Stimulated activated naive B cell treated with anti-CD40 and anti-IgM and Interleukin-4, amounts not matched to agents 10 μg/mL and 1 μg/mL and 100 μg/mL, for 72 hours (primary cell): ENCODE data around the gene NEK11.
"Not testable (repeated sequence)": the region's sequence is repeated elsewhere in the genome, so short reads cannot be mapped to it uniquely, and the experiment has no call there.

ENCODE experiments used
- ATAC-seq, 2 donors: fragments of 150-1000 bp; cut with Tn5 transposase; replicated peaks; 2 replicates each; pipeline ENCODE4 v1.10.0; 2021; ENCODE audit warnings: moderate library complexity in 1 of 2
- DNase-seq: peaks from one replicate; pipeline ENCODE4 v3.0.0; 2021
- H3K27ac Mint-ChIP-seq: one replicate; pipeline ENCODE4 v1.8.0; 2022; ENCODE audit warnings: mild to moderate bottlenecking, mixed read lengths
- H3K27me3 Mint-ChIP-seq, 2 donors: one replicate each; pipeline ENCODE4 v1.8.0; 2022; ENCODE audit warnings: mixed read lengths in 2 of 2
- H3K36me3 Mint-ChIP-seq, 2 donors: one replicate each; pipeline ENCODE4 v1.8.0; 2022; ENCODE audit warnings: mixed read lengths in 2 of 2, mild to moderate bottlenecking in 1 of 2
- H3K4me1 Mint-ChIP-seq, 2 donors: one replicate each; pipeline ENCODE4 v1.8.0; 2022; ENCODE audit warnings: mixed read lengths in 2 of 2, mild to moderate bottlenecking in 1 of 2
- H3K4me3 Mint-ChIP-seq, 2 donors: one replicate each; pipeline ENCODE4 v1.8.0; 2022; ENCODE audit warnings: mild to moderate bottlenecking in 2 of 2, mixed read lengths in 2 of 2, moderate library complexity in 1 of 2
- H3K9me3 Mint-ChIP-seq, 2 donors: one replicate each; pipeline ENCODE4 v1.8.0; 2022; ENCODE audit warnings: mixed read lengths in 2 of 2, mild to moderate bottlenecking in 1 of 2

The NEK11 gene

GRCh38 chr3:131371688-131372066 lies 345.0 kb downstream of the NEK11 start:
- peak overlapping the region; percentile 32 to 37 for H3K4me3 Mint-ChIP-seq
- H3K36me3 Mint-ChIP-seq, result peaks cover 1 to 11% of the 10 kb centered on the region in 2 donors
- no peak for ATAC-seq
- no peaks in the 10 kb centered on the region for H3K27me3 Mint-ChIP-seq
- H3K4me1 Mint-ChIP-seq, result peaks cover 10 to 13% of the 10 kb centered on the region in 2 donors
- no peak overlapping the region for H3K27ac Mint-ChIP-seq
- no peak for DNase-seq
- no peaks in the 10 kb centered on the region for H3K9me3 Mint-ChIP-seq

GRCh38 chr3:131374741-131375140 lies 348.1 kb downstream of the NEK11 start:
- H3K27ac Mint-ChIP-seq, result no peak overlapping the region
- no peaks in the 10 kb centered on the region for H3K9me3 Mint-ChIP-seq
- no peak for ATAC-seq
- no peaks in the 10 kb centered on the region for H3K27me3 Mint-ChIP-seq
- H3K36me3 Mint-ChIP-seq, result peaks cover 1 to 11% of the 10 kb centered on the region in 2 donors
- no peak overlapping the region for H3K4me3 Mint-ChIP-seq
- peaks cover 10 to 13% of the 10 kb centered on the region in 2 donors for H3K4me1 Mint-ChIP-seq
- DNase-seq, result no peak

- Mint-ChIP-seq H3K27ac (peak overlapping the region; percentile 95), H3K36me3 (peaks cover 15 to 27% of the 10 kb centered on the region in 2 donors), H3K4me3 (peak overlapping the region; percentile 91 to 96), H3K4me1 (peaks cover 29 to 34% of the 10 kb centered on the region in 2 donors)
- H3K27me3 Mint-ChIP-seq, ATAC-seq, DNase-seq, H3K9me3 Mint-ChIP-seq: not testable (repeated sequence)
Observed at GRCh38 chr3:131380821-131381444, 354.3 kb downstream of the NEK11 start.

- ATAC-seq (peak; percentile 98 to 99), DNase-seq (peak; percentile 99)
- H3K36me3 Mint-ChIP-seq, result peaks cover 15 to 34% of the 10 kb centered on the region in 2 donors
- peak within 1 kb of the TSS; percentile 91 to 96 for H3K4me3 Mint-ChIP-seq
- peaks cover 36 to 41% of the 10 kb centered on the region in 2 donors for H3K4me1 Mint-ChIP-seq
- peak within 1 kb of the TSS; percentile 95 for H3K27ac Mint-ChIP-seq
- H3K9me3 Mint-ChIP-seq, result no peaks in the 10 kb centered on the region
- H3K27me3 Mint-ChIP-seq, result no peaks in the 10 kb centered on the region
Observed at GRCh38 chr3:131381445-131382291, 355.0 kb downstream of the NEK11 start, which contains the start of gene NUDT16. Gene NUDT16, plus strand, starts transcription at chr3:131381774. Its CDS starts 31 bp downstream, at chr3:131381805.

GRCh38 chr3:131386429-131387165 lies 359.9 kb downstream of the NEK11 start:
- DNase-seq, result no peak
- H3K36me3 Mint-ChIP-seq, result peaks cover 18 to 33% of the 10 kb centered on the region in 2 donors
- H3K9me3 Mint-ChIP-seq, result no peaks in the 10 kb centered on the region
- peaks cover 0 to 4% of the 10 kb centered on the region in 2 donors for H3K27me3 Mint-ChIP-seq
- peak; percentile 53 to 59 for ATAC-seq
- H3K4me3 Mint-ChIP-seq, result peak overlapping the region; percentile 25 to 29
- H3K27ac Mint-ChIP-seq, result peak overlapping the region; percentile 43
- peaks cover 38 to 41% of the 10 kb centered on the region in 2 donors for H3K4me1 Mint-ChIP-seq

- Mint-ChIP-seq H3K27ac (no peak overlapping the region), H3K36me3 (peaks cover 18 to 33% of the 10 kb centered on the region in 2 donors), H3K27me3 (peaks cover 0 to 4% of the 10 kb centered on the region in 2 donors), H3K9me3 (no peaks in the 10 kb centered on the region), H3K4me1 (peaks cover 29 to 36% of the 10 kb centered on the region in 2 donors), H3K4me3 (no peak overlapping the region)
- DNase-seq, result no peak
- no peak for ATAC-seq
Observed at GRCh38 chr3:131387796-131388489, 361.3 kb downstream of the NEK11 start.

- Mint-ChIP-seq H3K4me1 (peaks cover 27 to 34% of the 10 kb centered on the region in 2 donors), H3K27ac (no peak overlapping the region), H3K27me3 (peaks cover 0 to 4% of the 10 kb centered on the region in 2 donors), H3K9me3 (no peaks in the 10 kb centered on the region), H3K36me3 (peaks cover 18 to 33% of the 10 kb centered on the region in 2 donors), H3K4me3 (no peak overlapping the region)
- DNase-seq, result no peak
- ATAC-seq, result no peak
Observed at GRCh38 chr3:131388490-131388799, 361.8 kb downstream of the NEK11 start.

GRCh38 chr3:131390331-131390730 lies 363.7 kb downstream of the NEK11 start:
- Mint-ChIP-seq H3K27ac (no peak overlapping the region), H3K27me3 (peaks cover 0 to 4% of the 10 kb centered on the region in 2 donors), H3K36me3 (peaks cover 3 to 16% of the 10 kb centered on the region in 2 donors), H3K9me3 (no peaks in the 10 kb centered on the region), H3K4me1 (peaks cover 19 to 20% of the 10 kb centered on the region in 2 donors), H3K4me3 (no peak overlapping the region)
- ATAC-seq (no peak), DNase-seq (no peak)

GRCh38 chr3:131393051-131393450 lies 366.4 kb downstream of the NEK11 start:
- no peak overlapping the region for H3K27ac Mint-ChIP-seq
- peaks cover 0 to 3% of the 10 kb centered on the region in 2 donors for H3K36me3 Mint-ChIP-seq
- H3K4me3 Mint-ChIP-seq, result no peak overlapping the region
- ATAC-seq (no peak), DNase-seq (no peak)
- peaks cover 0 to 2% of the 10 kb centered on the region in 2 donors for H3K4me1 Mint-ChIP-seq
- no peaks in the 10 kb centered on the region for H3K9me3 Mint-ChIP-seq
- H3K27me3 Mint-ChIP-seq, result peaks cover 0 to 4% of the 10 kb centered on the region in 2 donors

GRCh38 chr3:131393868-131394267 lies 367.2 kb downstream of the NEK11 start:
- Mint-ChIP-seq H3K4me3 (no peak overlapping the region), H3K27me3 (peaks cover 0 to 4% of the 10 kb centered on the region in 2 donors), H3K9me3 (no peaks in the 10 kb centered on the region), H3K4me1 (no peaks in the 10 kb centered on the region), H3K27ac (no peak overlapping the region), H3K36me3 (no peaks in the 10 kb centered on the region)
- ATAC-seq (no peak), DNase-seq (no peak)

- Mint-ChIP-seq H3K4me3 (no peak overlapping the region), H3K36me3 (no peaks in the 10 kb centered on the region), H3K9me3 (no peaks in the 10 kb centered on the region), H3K27me3 (peaks cover 0 to 4% of the 10 kb centered on the region in 2 donors), H3K4me1 (no peaks in the 10 kb centered on the region), H3K27ac (no peak overlapping the region)
- no peak for ATAC-seq
- no peak for DNase-seq
Observed at GRCh38 chr3:131394400-131394799, 367.7 kb downstream of the NEK11 start.

GRCh38 chr3:131396170-131396569 lies 369.5 kb downstream of the NEK11 start:
- Mint-ChIP-seq H3K9me3 (no peaks in the 10 kb centered on the region), H3K27me3 (no peaks in the 10 kb centered on the region), H3K27ac (no peak overlapping the region), H3K4me3 (no peak overlapping the region), H3K4me1 (no peaks in the 10 kb centered on the region), H3K36me3 (no peaks in the 10 kb centered on the region)
- ATAC-seq, result no peak
- no peak for DNase-seq

- no peaks in the 10 kb centered on the region for H3K9me3 Mint-ChIP-seq
- no peak overlapping the region for H3K27ac Mint-ChIP-seq
- no peak overlapping the region for H3K4me3 Mint-ChIP-seq
- H3K36me3 Mint-ChIP-seq, result no peaks in the 10 kb centered on the region
- H3K4me1 Mint-ChIP-seq, result peaks cover 5 to 8% of the 10 kb centered on the region in 2 donors
- ATAC-seq, result no peak
- H3K27me3 Mint-ChIP-seq, result no peaks in the 10 kb centered on the region
- no peak for DNase-seq
Observed at GRCh38 chr3:131397889-131398288, 371.2 kb downstream of the NEK11 start.
